NCI-H2081 (cell line): ENCODE data around the gene OVCA2.

Experiments used
- DNase-seq, 2 experiments: peaks; one replicate each; lab custom pipeline; 2025; lab: John Stamatoyannopoulos, UW

OVCA2 gene

GRCh38 chr17:2054512-2055291 lies 12.9 kb downstream of the OVCA2 start, which contains the start of gene HIC1:
Gene HIC1, plus strand, starts transcription at chr17:2055103. Its CDS starts 1,588 bp downstream, at chr17:2056691.
- peak in 1 of 2 experiments; percentile 37 for DNase-seq

GRCh38 chr17:2055292-2056205 lies 13.7 kb downstream of the OVCA2 start:
- no peak for DNase-seq

- DNase-seq, result no peak
These were observed 14.7 kb downstream of the OVCA2 start for GRCh38 chr17:2056206-2057174.

- DNase-seq, result no peak
These were observed 15.4 kb downstream of the OVCA2 start for GRCh38 chr17:2057175-2057759.

- DNase-seq, result no peak
These were observed 16.2 kb downstream of the OVCA2 start for GRCh38 chr17:2057760-2058585.

GRCh38 chr17:2058586-2059546 lies 17.0 kb downstream of the OVCA2 start:
- no peak for DNase-seq

GRCh38 chr17:2059547-2060384 lies 17.9 kb downstream of the OVCA2 start:
- no peak for DNase-seq

- DNase-seq, result no peak
These were observed 18.5 kb downstream of the OVCA2 start for GRCh38 chr17:2060385-2060658.

GRCh38 chr17:2060681-2061440 lies 19.0 kb downstream of the OVCA2 start:
- DNase-seq, result no peak

- no peak for DNase-seq
These were observed 19.7 kb downstream of the OVCA2 start for GRCh38 chr17:2061441-2061958.

GRCh38 chr17:2062571-2063183 lies 20.9 kb downstream of the OVCA2 start:
- DNase-seq, result no peak

GRCh38 chr17:2063261-2064146 lies 21.7 kb downstream of the OVCA2 start:
- no peak for DNase-seq

GRCh38 chr17:2064147-2064489 lies 22.3 kb downstream of the OVCA2 start:
- DNase-seq, result no peak

- no peak for DNase-seq
These were observed 22.7 kb downstream of the OVCA2 start for GRCh38 chr17:2064520-2064971.

- DNase-seq, result no peak
These were observed 23.4 kb downstream of the OVCA2 start for GRCh38 chr17:2064980-2065785.
